Cerebellar nuclear complex (tissue), 1 donor: ENCODE results near the gene ETS1.

Source experiments
- DNase-seq, 2 experiments: peaks; one replicate each; lab custom pipeline; 2025; lab: John Stamatoyannopoulos, UW

The ETS1 gene

DNA sequence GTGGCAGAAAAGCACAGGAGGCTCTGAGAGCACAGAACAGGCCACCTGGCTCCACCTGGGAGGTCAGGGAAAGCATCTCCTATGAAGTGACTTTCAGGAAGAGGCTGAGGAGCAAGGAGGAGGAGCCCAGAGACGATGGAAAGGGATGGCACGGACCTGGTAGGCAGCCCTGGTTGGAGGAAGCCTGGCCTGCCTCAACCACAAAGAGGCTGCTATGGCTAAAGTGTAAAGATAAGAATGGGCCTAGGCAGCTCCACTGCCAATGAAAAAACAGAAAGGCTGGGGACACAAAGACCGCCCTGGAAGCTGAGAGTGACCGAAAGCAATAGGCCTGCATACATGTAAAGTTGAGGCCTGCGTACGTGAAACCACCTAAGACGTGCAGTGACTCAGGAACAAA lies 31.2 kb upstream of the ETS1 start:
- no peak for DNase-seq

DNA sequence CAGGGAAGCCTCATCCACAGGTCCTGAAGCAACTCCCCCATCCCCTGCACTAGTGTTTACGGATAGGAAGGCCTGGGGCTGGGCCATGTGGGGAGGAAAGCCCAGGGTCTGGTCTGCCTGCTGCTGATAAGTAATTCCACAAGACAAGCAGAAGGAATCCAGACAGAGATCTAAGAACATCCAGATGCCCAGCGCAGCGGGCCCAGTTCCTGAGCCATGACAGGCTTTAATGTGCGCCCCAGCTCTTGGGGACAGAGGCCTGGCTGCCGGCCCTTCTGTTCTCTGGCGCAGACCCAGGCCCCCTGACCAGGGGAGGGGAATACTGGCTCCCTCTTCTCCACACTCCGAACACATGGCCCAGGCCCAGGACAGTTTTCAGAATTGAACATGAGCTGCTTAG lies 28.8 kb upstream of the ETS1 start:
- no peak for DNase-seq

DNA sequence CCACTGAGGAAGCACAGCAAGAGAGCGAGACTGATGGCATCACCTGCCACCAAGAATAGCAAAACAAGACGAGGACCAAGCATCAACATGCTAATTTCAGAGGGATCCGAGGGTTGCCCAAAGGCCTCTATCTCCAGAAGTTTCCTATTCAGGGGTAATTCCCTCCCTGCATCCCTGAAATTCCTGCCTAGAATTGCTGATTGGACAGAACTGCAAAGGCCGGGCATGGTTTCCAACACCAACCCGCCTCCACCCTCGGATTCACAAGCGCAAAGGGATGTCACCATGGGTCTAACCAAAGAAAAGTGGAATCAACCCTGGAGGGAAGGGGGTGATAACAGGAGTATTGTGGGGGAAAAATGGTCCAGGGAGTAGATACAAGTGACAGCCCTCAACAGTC lies 28.3 kb upstream of the ETS1 start:
- DNase-seq: no peak

DNA sequence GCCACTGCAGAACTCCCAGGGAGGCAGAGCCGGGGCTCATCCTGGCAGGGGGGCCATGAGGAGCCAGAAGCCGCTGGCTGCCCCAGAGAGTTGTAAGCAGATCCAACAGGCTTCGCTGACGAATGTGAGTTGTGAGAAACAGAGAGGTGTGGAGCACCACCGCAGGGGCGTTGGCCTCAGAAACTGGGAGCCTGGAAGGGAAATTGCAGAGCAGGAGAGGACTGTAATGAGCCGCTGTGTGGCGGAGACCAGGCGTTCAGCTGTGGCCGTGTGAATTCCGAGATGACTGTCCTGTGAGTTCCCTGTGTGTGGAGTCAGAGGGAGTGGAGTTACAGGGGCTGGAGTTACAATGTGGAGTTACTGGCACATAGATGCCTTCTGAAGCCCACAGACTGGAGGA lies 27.7 kb upstream of the ETS1 start:
- DNase-seq: no peak

DNA sequence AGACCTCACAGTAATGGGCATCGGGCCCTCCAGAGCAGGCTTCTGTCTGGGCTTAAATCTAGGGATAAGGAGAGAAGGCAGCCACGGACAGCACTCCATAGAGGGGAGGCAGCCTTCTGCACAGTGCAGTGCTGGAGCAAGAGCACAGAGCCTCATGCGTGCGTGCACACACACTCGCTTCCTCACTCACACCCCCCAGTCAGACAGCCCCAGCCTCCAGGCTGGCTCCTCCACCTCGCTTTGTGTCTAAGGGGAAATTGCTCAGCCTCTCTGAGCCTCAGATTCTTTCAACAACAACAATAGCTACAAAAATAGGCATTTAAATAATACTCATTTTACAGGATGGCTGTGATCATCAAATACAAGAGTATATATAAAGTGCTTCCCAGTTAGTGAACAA lies 26.7 kb upstream of the ETS1 start:
- DNase-seq: no peak

DNA sequence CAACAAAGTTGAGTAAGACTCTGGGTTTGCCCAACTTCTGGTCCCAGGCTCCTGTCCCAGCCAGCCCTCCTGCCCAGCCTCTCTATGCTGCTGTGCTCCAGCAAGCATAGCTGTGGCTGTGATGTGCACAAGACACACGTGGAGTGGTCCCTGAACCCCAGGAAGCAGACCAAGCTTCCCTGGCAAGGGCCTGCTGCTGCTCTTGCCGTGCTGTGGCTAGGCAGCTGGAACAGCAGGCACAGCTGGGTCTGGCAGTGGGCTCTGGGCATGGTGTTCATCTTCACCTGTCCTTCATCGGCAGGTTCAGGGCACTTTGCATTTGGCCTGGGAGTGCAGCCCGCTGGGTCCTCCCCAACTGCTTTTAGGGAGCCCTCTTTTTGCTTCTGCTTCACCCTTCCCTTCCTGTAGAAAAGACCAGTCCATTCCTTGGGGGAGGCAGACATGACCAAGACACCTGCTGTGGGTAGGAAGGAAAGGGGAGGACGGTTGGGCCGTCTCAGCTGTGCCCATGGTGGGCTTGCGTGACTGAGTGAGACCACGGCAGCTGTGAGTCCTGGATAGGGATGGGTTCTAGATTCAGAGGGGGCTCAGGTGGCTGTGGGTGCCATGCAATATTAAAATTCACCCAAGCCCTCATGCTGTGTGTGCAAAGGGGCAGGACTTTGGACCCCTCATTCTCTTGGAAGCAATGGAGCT lies 26.1 kb upstream of the ETS1 start:
- no peak for DNase-seq

DNA sequence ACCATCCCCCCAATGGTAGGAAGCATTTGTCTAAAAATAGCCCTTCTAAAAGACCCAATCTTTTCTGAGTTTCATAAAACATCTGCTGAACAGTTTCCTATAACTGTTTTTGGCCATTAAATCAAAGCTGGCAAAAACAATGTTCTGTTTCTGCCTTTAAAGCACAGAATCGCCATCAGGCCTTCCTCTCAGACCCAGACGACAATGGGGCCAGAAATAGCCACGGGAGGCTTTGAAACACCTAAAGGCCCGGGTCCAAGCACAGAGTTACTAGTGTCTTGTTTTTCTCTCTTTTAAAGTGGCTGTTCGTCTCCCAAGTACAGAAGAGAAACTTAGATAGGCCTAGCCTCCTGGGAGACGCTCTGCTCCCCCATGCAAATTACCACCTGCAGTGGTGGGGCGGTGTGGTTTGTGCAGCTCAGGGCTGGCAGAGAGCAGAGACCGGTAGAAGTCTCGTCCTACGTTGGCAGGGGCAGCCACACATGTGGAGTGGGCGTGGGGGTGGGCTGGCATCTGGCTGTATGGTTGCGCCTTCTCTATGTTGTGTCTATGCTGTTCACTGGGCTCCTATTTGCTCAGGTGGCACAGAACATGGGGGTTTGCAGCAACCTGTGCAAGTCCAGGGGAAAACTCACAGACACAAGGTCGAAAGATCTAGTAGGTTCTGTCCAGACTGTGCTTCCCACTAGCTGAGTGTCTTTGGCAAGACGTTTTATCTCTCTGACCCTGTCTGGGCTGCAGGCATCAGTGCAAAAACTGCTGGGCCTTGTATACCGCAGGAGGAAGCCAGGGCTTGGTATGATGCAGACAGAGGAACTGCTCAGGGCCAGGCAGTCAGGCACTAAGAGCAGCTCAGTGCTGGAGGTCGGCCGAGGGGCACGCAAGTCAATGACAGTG lies 23.6 kb upstream of the ETS1 start:
- no peak for DNase-seq

DNA sequence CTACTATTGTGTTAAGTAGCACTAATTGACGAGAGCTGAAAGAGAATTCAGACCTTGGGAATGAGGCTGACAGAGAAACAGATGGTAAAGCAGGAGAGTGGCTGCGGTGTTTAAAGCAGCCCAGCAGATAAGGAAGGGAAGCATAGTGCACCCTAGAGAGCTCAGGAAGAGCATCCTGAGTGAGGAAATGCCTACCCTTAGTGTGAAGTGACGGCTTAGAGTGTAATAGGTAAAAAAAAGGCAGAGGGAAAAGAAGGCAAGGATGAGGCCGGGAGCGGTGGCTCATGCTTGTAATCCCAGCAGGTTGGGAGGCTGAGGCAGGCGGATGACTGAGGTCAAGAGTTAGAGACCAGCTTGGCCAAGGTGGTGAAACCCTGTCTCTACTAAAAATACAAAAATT lies 22.4 kb upstream of the ETS1 start:
- no peak for DNase-seq

DNA sequence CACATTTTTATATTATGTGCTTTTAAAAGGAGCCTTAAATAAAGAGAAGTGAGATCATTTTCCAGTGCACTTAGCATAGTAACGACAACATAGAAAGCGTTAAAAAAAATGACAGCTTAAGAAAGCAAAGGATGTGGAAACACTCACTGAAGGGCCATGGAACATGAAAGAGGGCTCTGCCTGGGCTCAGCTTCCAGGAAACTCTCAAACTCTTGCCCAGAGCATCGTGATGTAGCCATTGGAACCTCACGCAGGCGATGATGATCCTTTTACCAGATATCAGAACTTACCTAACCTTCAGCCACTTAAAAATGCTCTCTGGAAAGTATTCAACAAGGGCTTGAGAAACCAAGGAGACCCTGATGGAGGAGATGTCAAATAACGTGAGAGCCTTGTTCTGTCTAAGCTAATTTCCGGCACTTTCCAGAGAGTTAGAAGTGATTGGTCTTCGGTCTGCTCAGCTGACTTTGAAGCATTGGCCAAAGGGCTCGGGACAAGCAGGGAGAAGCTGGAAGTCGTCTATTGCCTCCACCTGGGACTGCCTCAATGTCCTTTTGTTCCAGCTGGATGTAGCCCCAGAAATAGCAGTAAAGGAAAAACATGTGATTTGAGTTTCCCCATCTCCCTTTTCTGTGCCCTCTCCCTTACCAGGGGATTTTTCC lies 21.5 kb upstream of the ETS1 start:
- DNase-seq: no peak

DNA sequence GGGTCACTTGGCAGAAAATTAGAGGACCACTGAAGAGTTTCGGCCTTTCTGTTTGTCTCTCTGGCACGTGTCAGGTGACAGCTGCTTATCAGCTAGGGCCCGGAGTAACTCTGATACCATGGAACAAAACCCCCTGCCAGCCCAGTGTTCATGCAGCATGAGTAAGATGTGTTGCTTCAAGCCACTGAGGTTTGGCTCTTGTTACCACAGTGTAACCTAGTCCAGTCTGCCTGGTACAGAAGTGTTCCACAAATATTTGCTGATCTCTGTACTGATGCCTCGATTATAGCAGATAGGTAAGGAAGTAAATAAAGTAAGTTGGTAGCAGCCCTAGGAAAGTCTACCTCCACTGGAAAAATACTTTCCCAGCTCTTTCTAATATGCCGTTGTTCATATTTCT lies 20.5 kb upstream of the ETS1 start:
- no peak for DNase-seq

DNA sequence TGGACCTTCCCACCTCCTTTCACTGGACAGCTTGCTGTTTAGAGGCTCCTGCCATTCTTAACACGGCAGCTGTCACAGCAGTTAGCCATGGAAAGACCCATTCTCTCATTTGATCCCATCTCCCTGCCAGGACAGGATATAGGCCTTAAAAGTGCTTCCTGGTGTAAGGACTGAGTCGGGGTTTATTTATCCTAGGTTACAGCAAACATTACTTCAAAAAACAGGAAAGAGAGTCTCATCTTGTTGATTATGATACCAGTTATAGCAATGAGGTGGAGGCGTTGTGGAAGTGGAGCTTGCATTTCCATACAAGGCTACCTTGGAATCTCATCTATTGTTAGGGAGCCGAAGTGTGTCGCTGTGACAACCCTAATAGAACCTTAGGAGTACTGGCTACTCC lies 17.4 kb upstream of the ETS1 start:
- no peak for DNase-seq

DNA sequence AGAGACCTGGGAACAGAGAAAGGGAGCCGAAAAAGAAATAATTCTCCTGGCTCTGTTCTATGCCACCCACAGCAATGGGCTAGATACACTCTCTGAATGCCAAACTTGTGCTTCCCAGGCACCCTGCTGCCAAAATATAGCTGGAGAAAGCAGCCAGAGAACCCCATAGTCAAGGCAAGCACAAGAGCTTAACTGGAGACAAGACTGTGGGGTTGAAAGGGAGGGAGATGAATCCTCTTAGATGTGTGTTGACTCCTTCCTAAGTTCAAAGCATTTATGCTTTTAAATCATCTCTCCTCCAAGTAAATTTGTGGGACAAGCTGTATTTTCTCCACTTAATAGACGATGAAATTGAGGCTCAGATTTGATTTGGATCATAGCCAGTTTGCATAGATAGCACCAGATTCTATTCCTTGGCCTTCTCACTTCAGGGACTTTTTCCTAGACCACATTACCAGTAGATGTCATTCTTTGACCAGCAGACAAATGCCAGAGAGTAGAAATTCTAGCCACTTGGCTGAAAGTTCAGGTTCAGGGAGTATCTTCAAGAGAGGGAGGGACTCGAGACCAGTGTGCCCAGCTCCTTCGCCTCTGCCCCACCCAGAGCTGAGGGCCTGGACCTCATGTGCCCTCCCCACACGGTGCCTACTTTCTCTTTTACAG lies 16.5 kb upstream of the ETS1 start:
- no peak for DNase-seq

DNA sequence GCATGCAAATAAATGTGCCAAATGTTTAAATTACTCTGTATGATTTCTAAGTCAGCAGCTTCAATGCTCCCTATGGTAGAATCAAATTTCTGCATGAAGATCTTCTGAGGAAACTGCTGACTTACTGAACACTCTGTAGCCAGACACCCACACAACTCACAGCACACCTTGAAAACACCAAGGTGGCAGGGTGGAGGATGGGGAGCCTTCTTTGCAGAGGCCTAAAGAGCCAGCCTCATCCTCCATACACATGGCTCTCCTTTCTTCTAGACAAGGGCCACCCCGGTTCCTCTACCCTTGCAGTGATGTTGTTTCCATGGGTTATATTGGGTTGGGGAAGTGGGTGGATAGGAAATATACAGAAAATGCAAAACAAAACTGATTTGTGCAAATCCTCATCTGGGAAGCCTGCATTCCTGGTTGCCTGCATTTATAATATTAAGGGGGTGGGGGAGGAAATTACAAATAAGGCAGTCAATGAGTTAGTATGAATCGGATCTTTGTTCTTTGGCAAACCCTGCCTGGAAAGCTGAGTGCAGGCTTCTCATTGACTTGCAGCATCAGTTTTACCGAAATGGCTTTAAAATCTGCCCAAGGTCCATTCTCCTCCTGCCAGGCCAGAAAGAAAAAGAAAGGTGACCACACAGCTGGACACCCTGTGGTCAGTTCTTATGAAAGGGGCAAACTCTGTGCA lies 15.8 kb upstream of the ETS1 start:
- no peak for DNase-seq

DNA sequence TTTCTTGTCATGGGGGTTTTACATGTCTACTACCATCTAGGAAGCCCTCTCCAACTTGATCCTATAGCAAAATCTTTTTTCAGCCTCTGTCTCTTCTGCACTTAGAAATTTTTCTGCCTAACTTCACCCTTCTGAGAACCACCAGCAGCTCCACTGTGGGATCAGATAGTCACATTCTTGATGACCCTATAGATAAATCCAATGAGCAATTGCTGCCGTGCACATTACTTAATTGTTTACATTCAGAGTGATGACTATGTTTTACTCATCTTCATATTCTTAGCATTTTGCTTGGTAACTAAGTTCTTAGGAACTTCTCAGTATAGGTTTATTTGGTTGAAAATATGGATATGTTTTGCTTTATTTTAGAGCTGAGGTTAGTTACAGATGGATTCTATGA lies 12.4 kb upstream of the ETS1 start:
- DNase-seq: no peak

DNA sequence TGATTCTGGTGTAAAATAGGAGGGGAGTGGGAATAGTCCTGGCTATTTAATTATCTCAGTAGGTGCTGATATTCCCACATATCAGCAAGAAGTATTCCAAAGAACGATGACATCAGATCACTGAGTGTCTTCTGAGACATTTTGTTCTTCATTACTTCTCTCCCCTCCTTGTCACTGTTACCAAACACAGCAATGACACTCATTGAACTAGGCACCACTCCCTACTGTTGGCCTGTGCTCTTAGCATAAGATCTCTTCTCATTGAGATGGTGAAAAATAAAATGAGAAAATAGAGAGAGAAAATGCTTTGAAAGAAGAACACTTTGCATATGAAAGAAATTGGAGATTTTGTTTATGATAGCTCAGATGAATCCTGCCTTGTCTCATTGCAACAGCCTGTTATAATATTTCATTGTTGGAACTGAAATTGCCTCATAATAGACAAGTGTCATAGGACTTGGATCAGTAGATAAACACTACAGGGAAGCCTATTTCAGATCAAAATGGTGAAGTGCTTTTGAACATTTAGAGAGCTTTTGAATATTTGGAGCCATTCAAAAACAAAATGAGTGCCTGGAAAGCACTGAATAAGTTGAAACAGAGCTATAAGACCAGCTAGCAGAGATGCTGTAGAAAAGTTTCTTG lies 11.3 kb upstream of the ETS1 start:
- no peak for DNase-seq

DNA sequence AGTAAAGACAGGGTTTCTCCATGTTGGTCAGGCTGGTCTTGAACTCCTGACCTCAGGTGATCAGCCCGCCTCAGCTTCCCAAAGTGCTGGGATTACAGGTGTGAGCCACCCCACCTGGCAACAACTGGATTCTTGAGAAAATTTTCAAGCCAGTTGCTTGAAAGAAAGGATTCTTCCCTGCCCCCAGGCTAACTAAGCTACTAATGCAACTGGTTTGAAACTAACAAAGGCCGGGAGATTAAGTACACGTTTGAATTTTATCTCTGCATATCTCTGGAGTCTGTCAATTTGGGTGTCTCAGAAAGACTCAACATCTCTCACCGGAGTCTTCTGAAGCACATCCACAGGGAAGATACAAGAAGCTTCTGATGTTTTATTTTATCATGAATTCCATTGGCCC lies 10.7 kb upstream of the ETS1 start:
- DNase-seq: no peak

DNA sequence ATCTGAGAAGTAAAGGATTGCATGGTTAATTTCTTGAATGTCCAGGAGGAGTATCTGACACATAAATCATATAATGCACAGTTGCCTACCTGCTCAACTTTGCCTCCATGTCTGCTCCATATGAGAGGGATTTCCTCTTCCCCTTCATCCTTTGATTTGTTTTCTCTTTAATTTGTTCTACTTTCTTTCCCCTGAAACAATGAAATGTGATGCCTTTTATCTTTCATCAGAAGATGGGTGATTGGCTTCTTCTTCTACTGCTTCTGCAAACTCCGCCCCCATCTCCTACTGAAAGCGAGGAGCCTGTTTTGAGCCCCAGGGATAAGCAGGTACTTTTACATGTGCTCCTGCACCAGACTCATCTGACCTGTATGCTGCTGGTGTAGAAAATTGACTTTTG lies 9.9 kb upstream of the ETS1 start:
- DNase-seq: no peak

DNA sequence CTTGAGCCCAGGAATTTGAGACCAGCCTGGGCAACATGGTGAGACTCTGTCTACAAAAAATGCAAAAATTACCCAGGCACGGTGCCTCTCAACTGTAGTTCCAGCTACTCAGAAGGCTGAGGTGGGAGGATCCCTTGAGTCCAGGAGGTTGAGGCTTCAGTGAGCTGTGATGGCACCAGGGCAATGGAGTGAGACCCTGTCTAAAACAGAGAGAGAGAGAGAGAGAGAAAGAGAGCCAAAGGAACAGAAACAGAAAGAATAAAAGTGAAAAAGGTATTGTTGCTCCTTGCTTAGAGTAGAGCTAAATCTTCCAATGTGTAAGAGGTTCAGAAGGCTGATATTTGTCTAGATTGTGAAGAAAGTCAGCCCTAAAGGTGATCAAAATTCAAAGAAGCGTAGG lies 8.9 kb upstream of the ETS1 start:
- DNase-seq: no peak

DNA sequence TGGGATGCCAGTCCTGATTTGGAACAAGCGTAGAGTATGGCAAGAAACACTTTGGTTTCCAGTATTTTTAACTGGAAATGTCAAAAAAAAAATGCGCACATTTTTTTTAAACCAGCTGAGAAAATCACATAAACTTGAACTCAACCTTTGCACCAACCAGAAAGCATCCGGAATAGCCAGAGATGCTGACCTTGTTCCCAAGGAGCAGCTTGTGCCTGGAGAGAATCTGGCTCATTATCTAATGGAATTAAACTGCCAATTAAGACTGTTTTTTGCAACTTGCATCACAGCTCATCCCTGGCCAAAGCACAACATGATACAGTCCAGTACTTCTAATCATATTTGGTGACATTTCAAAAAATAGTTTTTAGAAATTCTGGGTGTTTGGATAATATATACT lies 8.4 kb upstream of the ETS1 start:
- no peak for DNase-seq

DNA sequence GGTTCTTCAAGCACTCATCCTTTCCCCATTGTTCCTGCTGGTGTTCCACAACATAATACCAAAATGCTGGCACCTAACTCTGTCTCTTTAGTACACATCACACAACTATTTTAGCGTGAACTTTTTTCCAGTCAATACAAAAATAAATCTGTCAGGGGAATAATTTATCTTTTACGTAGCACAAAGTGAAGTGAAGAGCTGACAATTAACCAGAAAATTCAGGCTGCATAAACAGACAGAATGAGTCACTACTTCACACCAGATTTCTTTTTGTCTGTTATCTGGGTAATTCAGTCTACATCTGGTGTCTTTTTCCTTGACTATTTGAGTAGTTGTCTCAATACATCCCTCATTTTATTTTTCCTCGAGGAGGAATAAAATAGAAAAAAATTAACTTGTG lies 7.9 kb upstream of the ETS1 start:
- no peak for DNase-seq

DNA sequence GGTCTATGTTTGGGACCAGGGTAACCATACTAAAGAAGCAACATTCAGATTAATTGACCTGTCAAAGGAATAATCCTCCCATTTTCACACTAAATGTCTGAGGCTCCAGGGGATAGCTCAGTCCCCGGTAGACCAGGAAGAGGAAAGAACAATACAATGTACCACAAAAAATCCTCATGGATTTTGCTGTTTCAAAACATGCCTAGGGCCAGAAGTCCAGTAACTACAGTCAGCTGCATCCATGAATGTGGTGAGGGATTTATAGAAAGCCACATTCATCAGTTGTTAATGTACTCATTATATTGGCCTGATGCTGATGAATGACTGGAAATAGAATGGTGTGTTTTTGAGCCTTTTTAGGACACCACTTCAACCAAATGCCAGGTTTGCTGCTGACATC lies 6.9 kb upstream of the ETS1 start:
- no peak for DNase-seq

DNA sequence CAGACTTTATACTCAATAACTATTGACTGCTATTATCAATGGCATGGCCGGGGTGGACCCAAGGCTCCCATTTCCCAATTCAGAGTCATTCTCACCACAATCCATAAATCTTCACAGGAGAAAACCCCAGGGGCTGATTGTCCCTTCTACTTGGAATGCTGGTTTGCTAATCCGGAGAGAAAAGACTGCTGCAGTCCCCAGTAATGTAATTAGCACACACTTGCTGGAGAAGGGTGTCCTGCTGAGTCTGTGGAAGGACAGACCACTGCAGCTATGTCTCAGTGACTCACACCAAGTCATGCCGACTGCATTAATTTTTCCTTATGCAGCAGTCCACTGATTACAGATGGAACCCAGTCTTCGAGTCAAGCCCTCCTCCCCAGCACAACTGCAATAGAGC lies 5.9 kb upstream of the ETS1 start:
- no peak for DNase-seq
